Effector memory CD8-positive, alpha-beta T cell (primary cell): Measurements from ENCODE around the gene AICDA.

Experiments
- ATAC-seq: fragments of 150-1000 bp; cut with Tn5 transposase; replicated peaks from 2 replicates; pipeline ENCODE4 v1.10.0; 2021; ENCODE audit warnings: mild to moderate bottlenecking, moderate library complexity
- DNase-seq, 3 experiments: peaks; one replicate each; pipeline ENCODE4 v3.0.0; 2021
- H3K27ac Mint-ChIP-seq, 2 donors: one replicate each; pipeline ENCODE4 v1.8.0; 2022; ENCODE audit warnings: mild to moderate bottlenecking in 2 of 2, mixed read lengths in 2 of 2, moderate library complexity in 2 of 2
- H3K27me3 Mint-ChIP-seq, 2 donors: one replicate each; pipeline ENCODE4 v1.8.0; 2022; ENCODE audit warnings: mixed read lengths in 2 of 2
- H3K36me3 Mint-ChIP-seq: one replicate; pipeline ENCODE4 v1.8.0; 2022; ENCODE audit warnings: mild to moderate bottlenecking, moderate library complexity, mixed read lengths; ENCODE audit not compliant: insufficient read depth
- H3K4me1 Mint-ChIP-seq, 2 donors: one replicate each; pipeline ENCODE4 v1.8.0; 2022; ENCODE audit warnings: low read depth in 2 of 2, mixed read lengths in 2 of 2
- H3K4me3 Mint-ChIP-seq, 2 donors: one replicate each; pipeline ENCODE4 v1.8.0; 2022; ENCODE audit warnings: mild to moderate bottlenecking in 2 of 2, mixed read lengths in 2 of 2, moderate library complexity in 2 of 2
- H3K9me3 Mint-ChIP-seq, 2 donors: one replicate each; pipeline ENCODE4 v1.8.0; 2022; ENCODE audit warnings: mixed read lengths in 2 of 2

The AICDA gene

GRCh38 chr12:8563356-8563755, 49.3 kb downstream of the AICDA start:
- H3K27ac Mint-ChIP-seq = no peak overlapping the region
- H3K27me3 Mint-ChIP-seq = peaks cover 15 to 31% of the 10 kb centered on the region in 2 donors
- H3K36me3 Mint-ChIP-seq = peaks cover 5% of the 10 kb centered on the region
- peaks cover 2 to 16% of the 10 kb centered on the region in 2 donors for H3K9me3 Mint-ChIP-seq
- H3K4me3 Mint-ChIP-seq = no peak overlapping the region
- H3K4me1 Mint-ChIP-seq = no peaks in the 10 kb centered on the region
- no peak for ATAC-seq
- DNase-seq = no peak

DNA sequence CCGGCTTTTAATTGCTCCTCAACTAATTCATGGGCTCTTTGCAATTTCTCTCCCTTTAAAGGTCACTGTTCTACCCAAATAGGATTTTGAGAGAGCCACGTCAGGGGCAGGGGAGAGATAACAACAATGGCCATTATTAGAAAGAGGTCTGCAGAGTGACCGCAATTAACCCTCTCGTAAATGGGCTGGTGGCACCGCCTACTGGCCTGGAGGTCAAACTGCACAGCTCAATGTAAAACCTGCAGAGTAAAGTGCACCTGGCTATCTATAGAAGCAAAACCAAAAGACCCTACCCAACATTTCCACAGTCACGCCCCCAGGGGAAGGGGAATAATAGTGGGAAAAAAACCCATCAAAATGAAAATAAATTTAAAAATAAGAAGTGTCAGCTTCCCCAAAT, 50.3 kb downstream of the AICDA start:
- no peak for DNase-seq
- Mint-ChIP-seq H3K9me3 (peaks cover 2 to 16% of the 10 kb centered on the region in 2 donors), H3K27me3 (peaks cover 15 to 31% of the 10 kb centered on the region in 2 donors), H3K36me3 (peaks cover 5% of the 10 kb centered on the region), H3K4me1 (no peaks in the 10 kb centered on the region), H3K4me3 (no peak overlapping the region), H3K27ac (no peak overlapping the region)
- ATAC-seq = no peak

DNA sequence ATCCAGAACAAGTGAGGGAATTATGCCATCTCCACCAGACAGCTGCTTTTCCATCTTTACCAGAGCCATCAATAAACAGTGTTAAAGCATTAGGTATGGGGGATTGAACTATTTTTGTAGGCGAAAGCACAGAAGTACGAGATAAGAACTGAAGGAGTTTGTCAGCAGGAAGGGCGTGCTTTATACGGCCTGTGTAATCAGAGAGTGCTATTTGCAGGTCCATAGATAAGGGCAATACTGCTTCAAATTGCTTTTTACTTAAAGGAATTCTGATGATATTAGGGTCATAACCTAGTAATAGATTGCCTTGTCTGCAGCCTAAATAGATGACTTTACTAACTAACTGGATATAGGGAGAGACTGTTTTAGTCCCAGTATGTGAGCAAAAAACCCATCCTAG, 51.6 kb downstream of the AICDA start:
- peaks cover 5% of the 10 kb centered on the region for H3K36me3 Mint-ChIP-seq
- H3K4me3 Mint-ChIP-seq = no peak overlapping the region
- H3K27ac Mint-ChIP-seq = no peak overlapping the region
- ATAC-seq = no peak
- H3K27me3 Mint-ChIP-seq = peaks cover 15 to 31% of the 10 kb centered on the region in 2 donors
- H3K4me1 Mint-ChIP-seq = no peaks in the 10 kb centered on the region
- H3K9me3 Mint-ChIP-seq = peaks cover 2 to 16% of the 10 kb centered on the region in 2 donors
- no peak for DNase-seq

GRCh38 chr12:8559676-8560075, 53.0 kb downstream of the AICDA start:
- H3K27ac Mint-ChIP-seq = no peak overlapping the region
- no peak overlapping the region for H3K4me3 Mint-ChIP-seq
- no peak for DNase-seq
- no peaks in the 10 kb centered on the region for H3K4me1 Mint-ChIP-seq
- peaks cover 2 to 16% of the 10 kb centered on the region in 2 donors for H3K9me3 Mint-ChIP-seq
- H3K27me3 Mint-ChIP-seq = peaks cover 15 to 31% of the 10 kb centered on the region in 2 donors
- H3K36me3 Mint-ChIP-seq = peaks cover 5% of the 10 kb centered on the region
- no peak for ATAC-seq

DNA sequence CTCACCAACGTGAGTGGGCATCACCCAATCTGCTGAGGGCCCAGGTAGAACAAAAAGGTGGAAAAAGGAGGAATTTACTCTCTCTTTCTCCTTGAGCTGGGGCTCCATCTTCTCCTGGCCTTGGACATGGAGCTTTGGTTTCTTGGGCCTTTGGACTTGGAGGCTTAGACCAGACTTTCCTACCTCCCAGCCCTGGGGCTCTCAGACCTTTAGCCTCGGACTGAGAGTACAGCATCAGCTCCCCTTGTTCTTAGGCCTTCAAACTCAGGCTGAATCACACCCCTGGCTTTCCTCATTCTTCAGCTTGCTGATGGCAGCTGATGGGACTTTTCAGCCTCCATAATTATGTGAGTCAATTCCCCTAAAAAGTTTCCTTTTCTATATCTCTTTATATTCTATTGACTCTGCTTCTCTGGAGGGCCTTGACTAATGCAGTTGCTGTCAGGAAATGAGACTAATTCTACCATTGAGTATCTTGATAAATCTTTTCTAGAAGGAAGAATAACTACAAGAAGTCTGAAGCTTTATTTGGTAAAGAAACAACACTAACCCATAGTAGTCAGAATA, 56.0 kb downstream of the AICDA start:
- Mint-ChIP-seq H3K4me1 (no peaks in the 10 kb centered on the region), H3K4me3 (no peak overlapping the region), H3K9me3 (no peaks in the 10 kb centered on the region), H3K27me3 (peaks cover 15 to 23% of the 10 kb centered on the region in 2 donors), H3K36me3 (no peaks in the 10 kb centered on the region), H3K27ac (no peak overlapping the region)
- ATAC-seq (no peak), DNase-seq (no peak)

- H3K9me3 Mint-ChIP-seq = no peaks in the 10 kb centered on the region
- ATAC-seq (no peak), DNase-seq (no peak)
- H3K36me3 Mint-ChIP-seq = no peaks in the 10 kb centered on the region
- H3K4me3 Mint-ChIP-seq = no peak overlapping the region
- no peak overlapping the region for H3K27ac Mint-ChIP-seq
- peaks cover 0 to 6% of the 10 kb centered on the region in 2 donors for H3K27me3 Mint-ChIP-seq
- H3K4me1 Mint-ChIP-seq = no peaks in the 10 kb centered on the region
Observed at GRCh38 chr12:8554451-8555195, 58.0 kb downstream of the AICDA start.

DNA sequence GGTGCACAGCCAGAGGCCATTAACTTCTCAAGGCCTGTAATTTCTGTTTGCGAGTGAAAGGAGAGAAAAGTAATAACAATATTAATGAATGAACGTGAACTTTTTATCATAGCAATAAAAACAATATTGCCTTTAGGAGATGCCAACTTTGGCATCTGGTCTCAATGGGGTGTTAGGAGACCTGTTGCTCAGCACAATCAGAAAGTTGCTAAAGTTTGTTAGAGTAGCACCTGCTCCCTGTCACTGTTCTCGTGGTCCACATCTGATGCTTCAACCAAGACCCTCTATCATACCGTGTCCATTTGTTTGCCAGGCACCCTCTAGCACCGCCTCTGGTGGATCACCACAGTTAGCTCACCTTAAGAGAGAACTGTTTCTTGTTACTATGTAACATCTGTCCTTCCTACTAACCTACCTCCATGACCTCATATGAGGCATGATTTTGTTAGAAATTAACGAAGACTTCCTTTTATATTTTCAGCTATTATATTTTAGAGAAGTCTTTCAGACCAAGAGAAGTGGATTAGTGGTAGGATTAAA, 59.5 kb downstream of the AICDA start:
- DNase-seq = no peak

More for the DNA sequence above, 59.5 kb downstream of the AICDA start:
- H3K9me3 Mint-ChIP-seq = no peaks in the 10 kb centered on the region
- no peaks in the 10 kb centered on the region for H3K27me3 Mint-ChIP-seq
- no peaks in the 10 kb centered on the region for H3K4me1 Mint-ChIP-seq
- no peak for ATAC-seq
- H3K27ac Mint-ChIP-seq = no peak overlapping the region
- H3K36me3 Mint-ChIP-seq = no peaks in the 10 kb centered on the region
- no peak overlapping the region for H3K4me3 Mint-ChIP-seq
